SK-N-SH treated with all-trans-retinoic acid at 6 μM for 48 hours (cell line): ENCODE data around the gene FTCD.

Source experiments
- ARNTL ChIP-seq: fragments of 450-650 bp; formaldehyde crosslinking; IDR thresholded peaks from 2 replicates; pipeline ENCODE4 v1.5.0; 2020; ENCODE audit warnings: low read depth, mild to moderate bottlenecking, moderate library complexity, borderline replicate concordance
- BACH2 ChIP-seq: fragments of 250-450 bp; sonication (Bioruptor Pico); IDR thresholded peaks from 2 replicates; pipeline ENCODE4 v1.9.0; 2021; ENCODE audit warnings: mild to moderate bottlenecking, borderline replicate concordance
- CREB5 ChIP-seq: fragments of 250-450 bp; sonication (Bioruptor Pico); IDR thresholded peaks from 2 replicates; pipeline ENCODE4 v1.5.1; 2020; ENCODE audit warnings: low read depth, mild to moderate bottlenecking, moderate library complexity
- CSDC2 ChIP-seq: fragments of 250-450 bp; sonication (Bioruptor Pico); IDR thresholded peaks from 2 replicates; pipeline ENCODE4 v1.5.0; 2020; ENCODE audit warnings: mild to moderate bottlenecking, moderate library complexity
- ISL1 ChIP-seq: fragments of 250-450 bp; sonication (Bioruptor Pico); IDR thresholded peaks from 2 replicates; pipeline ENCODE4 v2.1.2; 2022; ENCODE audit warnings: mild to moderate bottlenecking, moderate library complexity
- PATZ1 ChIP-seq: fragments of 250-450 bp; sonication (Bioruptor Pico); IDR thresholded peaks from 2 replicates; pipeline ENCODE4 v1.8.0; 2020; ENCODE audit warnings: mild to moderate bottlenecking, moderate library complexity, borderline replicate concordance
- RARB ChIP-seq: fragments of 250-450 bp; sonication (Bioruptor Pico); IDR thresholded peaks from 2 replicates; pipeline ENCODE4 v1.8.0; 2021; ENCODE audit warnings: mild to moderate bottlenecking, moderate library complexity

- TF ChIP-seq ISL1 (no peak), RARB (CRISPR knock-in tag) (no peak), PATZ1 (CRISPR knock-in tag) (no peak), BACH2 (CRISPR knock-in tag) (no peak), CREB5 (CRISPR knock-in tag) (no peak), ARNTL (CRISPR knock-in tag) (no peak), CSDC2 (CRISPR knock-in tag) (no peak)
These were observed 19.5 kb downstream of the FTCD start for GRCh38 chr21:46135782-46136395.
